K562 (cell line): ENCODE results near the gene EPB41L4A. TPM values are rescaled to one million over a fixed set of nuclear protein-coding genes. Genes with fewer than 3 reads are reported as not detected.

Experiments used
- BCL6 ChIP-seq: fragments of 250-450 bp; sonication (Bioruptor Pico); IDR thresholded peaks from 2 replicates; pipeline ENCODE4 v1.4.0; 2020
- FOXP1 ChIP-seq: sonication (generic); formaldehyde crosslinking; IDR thresholded peaks from 2 replicates; pipeline ENCODE4 v1.8.0; 2022; ENCODE audit warnings: mild to moderate bottlenecking, missing genetic modification reagents
- JUNB ChIP-seq: fragments of 450-650 bp; formaldehyde crosslinking; conservative IDR thresholded peaks from 2 replicates; pipeline ENCODE4 v1.4.0; 2020; ENCODE audit warnings: mild to moderate bottlenecking
- PBX2 ChIP-seq, 2 experiments: IDR thresholded peaks in 1 of 2; conservative IDR thresholded peaks in 1 of 2; 2 replicates each; pipeline ENCODE4 v1.6.1; 2016; ENCODE audit warnings: low read depth in 2 of 2, mild to moderate bottlenecking in 1 of 2, missing compliant biosample characterization in 1 of 2, missing genetic modification characterization in 1 of 2, moderate library complexity in 1 of 2
- STAG1 ChIP-seq: sonication (generic); formaldehyde crosslinking; IDR thresholded peaks from 2 replicates; pipeline ENCODE4 v1.5.0; 2020; ENCODE audit warnings: missing genetic modification reagents, borderline replicate concordance
- ZBTB40 ChIP-seq, 2 experiments: fragments of 450-650 bp in 1 of 2; sonication (generic) in 1 of 2; formaldehyde crosslinking in 1 of 2; IDR thresholded peaks; 2 replicates each; pipeline versions ENCODE4 v1.7.1 to v1.9.0; 2016 to 2022; ENCODE audit warnings: inconsistent platforms in 1 of 2, mild to moderate bottlenecking in 1 of 2, missing genetic modification reagents in 1 of 2
- ZNF551 ChIP-seq: fragments of 250-450 bp; sonication (Bioruptor Pico); IDR thresholded peaks from 2 replicates; pipeline ENCODE4 v1.5.0; 2021; ENCODE audit warnings: mild to moderate bottlenecking, moderate library complexity
- polyA plus RNA-seq, 8 experiments: library from polyadenylated mRNA; depleted of rRNA in 4 of 8; stranded (reverse) in 5 of 8; unstranded in 3 of 8; fragments of >200 nt; fragmentation: Nextera tagmentation in 2 of 8; fragmentation: Illumina TruSeq in 1 of 8; extraction: Ambion mirVana in 2 of 8; extraction: Trizol in 1 of 8; gene quantifications; 2 replicates each; pipeline versions ENCODE4 v1.2.1 to v1.2.3, GENCODE V29; 2011 to 2014; ENCODE audit warnings: inconsistent platforms in 1 of 8, missing spikeins in 1 of 8
- total RNA-seq, 7 experiments: library from RNA; depleted of rRNA in 6 of 7; stranded (reverse); fragments of >200 nt in 6 of 7; fragmentation: Illumina TruSeq in 2 of 7; extraction: Trizol in 2 of 7; gene quantifications; 2 replicates each; pipeline versions ENCODE4 v1.2.1 to v1.2.3, GENCODE V29; 2011 to 2021; ENCODE audit warnings: low replicate concordance in 1 of 7

The EPB41L4A gene
- total and polyA plus RNA-seq, 9 of the 15 experiments (the other 6 are each of a cell fraction or from before 2014, with no cell fraction given), result 0.04 to 0.35 (median 0.12) TPM; not detected in 3

GRCh38 chr5:112122353-112122752 lies 296.7 kb downstream of the EPB41L4A start (continued):
- TF ChIP-seq ZBTB40 (IDR thresholded peaks at IDR 0.05) (no peak), ZBTB40 (CRISPR knock-in tag; IDR thresholded peaks at IDR 0.05) (no peak), ZNF551 (CRISPR knock-in tag) (no peak), PBX2 (CRISPR knock-in tag; IDR thresholded peaks at IDR 0.05; ENCODE audit: low read depth) (no peak), PBX2 (tag; conservative IDR thresholded peaks at IDR 0.05; ENCODE audit: low read depth) (no peak), FOXP1 (CRISPR knock-in tag) (no peak), STAG1 (CRISPR knock-in tag) (no peak), JUNB (no peak), BCL6 (CRISPR knock-in tag) (no peak)
- TF ChIP-seq, all 486 proteins: peak for 0
